GM18519 (cell line): ENCODE results near the gene FER.
A peak's percentile ranks its signal among the peaks of the same experiment; 100 is the strongest.
"Not testable (repeated sequence)": the region's sequence is repeated elsewhere in the genome, so short reads cannot be mapped to it uniquely, and the experiment has no call there.

Experiments
- ATAC-seq: cut with Tn5 transposase; IDR thresholded peaks from one replicate; pipeline ENCODE4 v1.9.1; 2021; ENCODE audit warnings: mild to moderate bottlenecking, moderate library complexity; ENCODE audit not compliant: unreplicated experiment, low FRiP score

FER gene

GRCh38 chr5:108794349-108794748, 46.7 kb downstream of the FER start:
- not testable (repeated sequence) for ATAC-seq

- ATAC-seq = no peak
These were observed 49.7 kb downstream of the FER start for GRCh38 chr5:108797396-108797795.

GRCh38 chr5:108797986-108798385, 50.3 kb downstream of the FER start:
- no peak for ATAC-seq

- ATAC-seq = no peak
These were observed 51.0 kb downstream of the FER start for GRCh38 chr5:108798513-108799265.

GRCh38 chr5:108801301-108801700, 53.6 kb downstream of the FER start:
- no peak for ATAC-seq

- ATAC-seq = no peak
These were observed 54.1 kb downstream of the FER start for GRCh38 chr5:108801776-108802175.

- ATAC-seq = no peak
These were observed 63.0 kb downstream of the FER start for GRCh38 chr5:108810717-108811116.

- ATAC-seq = no peak
These were observed 66.0 kb downstream of the FER start for GRCh38 chr5:108813673-108814072.

- no peak for ATAC-seq
These were observed 66.9 kb downstream of the FER start for GRCh38 chr5:108814551-108814950.

GRCh38 chr5:108818613-108819272, 71.0 kb downstream of the FER start:
- peak; percentile 98 for ATAC-seq

GRCh38 chr5:108820983-108821382, 73.3 kb downstream of the FER start:
- ATAC-seq = no peak

GRCh38 chr5:108822211-108822947, 74.7 kb downstream of the FER start:
- ATAC-seq = no peak

- no peak for ATAC-seq
These were observed 79.4 kb downstream of the FER start for GRCh38 chr5:108827131-108827530.

GRCh38 chr5:108830705-108831276, 83.1 kb downstream of the FER start:
- ATAC-seq = no peak

GRCh38 chr5:108836492-108836891, 88.8 kb downstream of the FER start:
- no peak for ATAC-seq

- not testable (repeated sequence) for ATAC-seq
These were observed 94.7 kb downstream of the FER start for GRCh38 chr5:108842260-108842941.

- ATAC-seq = not testable (repeated sequence)
These were observed 103.4 kb downstream of the FER start for GRCh38 chr5:108851129-108851528.

GRCh38 chr5:108857905-108858304, 110.2 kb downstream of the FER start:
- no peak for ATAC-seq

- ATAC-seq = peak; percentile 98
These were observed 111.3 kb downstream of the FER start for GRCh38 chr5:108858959-108859358.

GRCh38 chr5:108862211-108862610, 114.5 kb downstream of the FER start:
- ATAC-seq = no peak
